Neuron (in vitro differentiated cells): ENCODE data around the gene KRTAP5-10.
"Not testable (repeated sequence)": the region's sequence is repeated elsewhere in the genome, so short reads cannot be mapped to it uniquely, and the experiment has no call there.

Source experiments
- H2AFZ ChIP-seq: one replicate; pipeline ENCODE4 v1.6.1; 2013; ENCODE audit warnings: low read depth, mild to moderate bottlenecking, inconsistent platforms, low read length, moderate library complexity
- H3K27me3 ChIP-seq: one replicate; pipeline ENCODE4 v1.6.1; 2013; ENCODE audit warnings: low read length; ENCODE audit not compliant: insufficient read depth
- H3K36me3 ChIP-seq: one replicate; pipeline ENCODE4 v1.6.1; 2013; ENCODE audit warnings: low read length; ENCODE audit not compliant: insufficient read depth
- H3K4me1 ChIP-seq: one replicate; pipeline ENCODE4 v1.6.1; 2013; ENCODE audit warnings: low read length; ENCODE audit not compliant: insufficient read depth
- H3K4me3 ChIP-seq: 2 replicates; pipeline ENCODE4 v1.5.1; 2013; ENCODE audit warnings: mild to moderate bottlenecking, low read length, moderate library complexity
- H3K9me3 ChIP-seq: one replicate; pipeline ENCODE4 v1.6.1; 2013; ENCODE audit warnings: low read length

The KRTAP5-10 gene

GRCh38 chr11:71582969-71583368 lies 17.6 kb downstream of the KRTAP5-10 start:
- not testable (repeated sequence) for H3K4me1 ChIP-seq, H2AFZ ChIP-seq, H3K27me3 ChIP-seq, H3K9me3 ChIP-seq, H3K4me3 ChIP-seq, H3K36me3 ChIP-seq

- not testable (repeated sequence) for H3K4me3 ChIP-seq, H3K36me3 ChIP-seq, H2AFZ ChIP-seq, H3K9me3 ChIP-seq, H3K27me3 ChIP-seq, H3K4me1 ChIP-seq
These were observed 20.3 kb downstream of the KRTAP5-10 start for GRCh38 chr11:71585673-71586072.

GRCh38 chr11:71588314-71588713 lies 23.0 kb downstream of the KRTAP5-10 start:
- not testable (repeated sequence) for H3K4me3 ChIP-seq, H3K4me1 ChIP-seq, H2AFZ ChIP-seq, H3K36me3 ChIP-seq, H3K9me3 ChIP-seq, H3K27me3 ChIP-seq

GRCh38 chr11:71588822-71589545 lies 23.6 kb downstream of the KRTAP5-10 start:
- H3K27me3 ChIP-seq, H3K9me3 ChIP-seq, H3K36me3 ChIP-seq, H3K4me1 ChIP-seq, H2AFZ ChIP-seq, H3K4me3 ChIP-seq: not testable (repeated sequence)

- H3K4me1 ChIP-seq, H3K27me3 ChIP-seq, H2AFZ ChIP-seq, H3K4me3 ChIP-seq, H3K9me3 ChIP-seq, H3K36me3 ChIP-seq: not testable (repeated sequence)
These were observed 24.2 kb downstream of the KRTAP5-10 start for GRCh38 chr11:71589546-71589920.

- H3K4me3 ChIP-seq, H3K36me3 ChIP-seq, H3K9me3 ChIP-seq, H3K4me1 ChIP-seq, H2AFZ ChIP-seq: not testable (repeated sequence)
- peaks cover 13% of the 10 kb centered on the region for H3K27me3 ChIP-seq
These were observed 37.9 kb downstream of the KRTAP5-10 start for GRCh38 chr11:71603221-71603620.

GRCh38 chr11:71604798-71605488 lies 39.6 kb downstream of the KRTAP5-10 start:
- H3K27me3 ChIP-seq = peaks cover 16% of the 10 kb centered on the region
- H3K9me3 ChIP-seq = not testable (repeated sequence)

GRCh38 chr11:71606853-71607519 lies 41.6 kb downstream of the KRTAP5-10 start:
- H3K36me3 ChIP-seq, H3K4me1 ChIP-seq, H2AFZ ChIP-seq, H3K9me3 ChIP-seq, H3K4me3 ChIP-seq: not testable (repeated sequence)
- peaks cover 16% of the 10 kb centered on the region for H3K27me3 ChIP-seq

More at GRCh38 chr11:71604798-71605488, 39.6 kb downstream of the KRTAP5-10 start:
- H3K4me3 ChIP-seq, H3K4me1 ChIP-seq, H2AFZ ChIP-seq, H3K36me3 ChIP-seq: not testable (repeated sequence)

- H2AFZ ChIP-seq, H3K9me3 ChIP-seq, H3K4me3 ChIP-seq, H3K36me3 ChIP-seq, H3K4me1 ChIP-seq: not testable (repeated sequence)
- peaks cover 16% of the 10 kb centered on the region for H3K27me3 ChIP-seq
These were observed 42.3 kb downstream of the KRTAP5-10 start for GRCh38 chr11:71607520-71608216.

- H3K36me3 ChIP-seq, H2AFZ ChIP-seq, H3K9me3 ChIP-seq, H3K4me1 ChIP-seq, H3K4me3 ChIP-seq: not testable (repeated sequence)
- peaks cover 16% of the 10 kb centered on the region for H3K27me3 ChIP-seq
These were observed 42.9 kb downstream of the KRTAP5-10 start for GRCh38 chr11:71608272-71608671.

- H3K4me3 ChIP-seq, H3K4me1 ChIP-seq, H2AFZ ChIP-seq, H3K9me3 ChIP-seq, H3K36me3 ChIP-seq: not testable (repeated sequence)
- peaks cover 17% of the 10 kb centered on the region for H3K27me3 ChIP-seq
These were observed 46.0 kb downstream of the KRTAP5-10 start for GRCh38 chr11:71611218-71611910.

- not testable (repeated sequence) for H3K27me3 ChIP-seq, H3K9me3 ChIP-seq, H3K4me3 ChIP-seq, H3K4me1 ChIP-seq, H3K36me3 ChIP-seq, H2AFZ ChIP-seq
These were observed 48.6 kb downstream of the KRTAP5-10 start for GRCh38 chr11:71613931-71614330.
